Stomach (tissue), 4 donors: ENCODE measurements around the gene ZBTB43.

Source experiments
- CTCF ChIP-seq, 7 experiments: fragments of 450-650 bp in 4 of 7; fragments of 200-600 bp in 3 of 7; sonication (generic) in 3 of 7; IDR thresholded peaks; one replicate each; pipeline ENCODE4 v1.5.1; 2016 to 2019; ENCODE audit warnings: antibody characterized with exemption in 7 of 7, control low read depth in 2 of 7, mild to moderate bottlenecking in 1 of 7
- POLR2A ChIP-seq, 4 donors: fragments of 450-650 bp; IDR thresholded peaks; one replicate each; pipeline ENCODE4 v1.6.1; 2016; ENCODE audit warnings: antibody characterized with exemption in 4 of 4, control low read depth in 2 of 4, mild to moderate bottlenecking in 1 of 4, moderate library complexity in 1 of 4
- POLR2AphosphoS5 ChIP-seq, 3 donors: sonication (generic); formaldehyde crosslinking; IDR thresholded peaks; one replicate each; pipeline ENCODE4 v1.6.1; 2016; ENCODE audit warnings: antibody characterized with exemption in 3 of 3

- TF ChIP-seq CTCF (IDR thresholded peaks at IDR 0.05) (no peak), POLR2AphosphoS5 (IDR thresholded peaks at IDR 0.05) (no peak), POLR2A (IDR thresholded peaks at IDR 0.05) (no peak)
Observed at GRCh38 chr9:126851286-126851880, 46.5 kb downstream of the ZBTB43 start.
